Central memory CD8-positive, alpha-beta T cell (primary cell): ENCODE measurements around the gene ATG14.

ENCODE experiments used
- ATAC-seq: fragments of 150-1000 bp; cut with Tn5 transposase; replicated peaks from 2 replicates; pipeline ENCODE4 v1.10.0; 2022; ENCODE audit warnings: mild to moderate bottlenecking, moderate FRiP score, moderate number of reproducible peaks; ENCODE audit not compliant: poor library complexity, severe bottlenecking; ENCODE audit errors: extremely low read depth
- DNase-seq, 2 donors: peaks; one replicate each; pipeline ENCODE4 v3.0.0; 2021; ENCODE audit warnings: low spot score in 2 of 2
- H3K27ac Mint-ChIP-seq: one replicate; pipeline ENCODE4 v1.8.0; 2022; ENCODE audit warnings: low read depth, mild to moderate bottlenecking, moderate library complexity, mixed read lengths
- H3K27me3 Mint-ChIP-seq: one replicate; pipeline ENCODE4 v1.8.0; 2022; ENCODE audit warnings: mixed read lengths
- H3K36me3 Mint-ChIP-seq: one replicate; pipeline ENCODE4 v1.8.0; 2022; ENCODE audit warnings: mild to moderate bottlenecking, moderate library complexity, mixed read lengths; ENCODE audit not compliant: insufficient read depth
- H3K4me1 Mint-ChIP-seq: one replicate; pipeline ENCODE4 v1.8.0; 2022; ENCODE audit warnings: mixed read lengths
- H3K4me3 Mint-ChIP-seq: one replicate; pipeline ENCODE4 v1.8.0; 2022; ENCODE audit warnings: mild to moderate bottlenecking, moderate library complexity, mixed read lengths
- H3K9me3 Mint-ChIP-seq: one replicate; pipeline ENCODE4 v1.8.0; 2022; ENCODE audit warnings: mixed read lengths

The ATG14 gene

DNA sequence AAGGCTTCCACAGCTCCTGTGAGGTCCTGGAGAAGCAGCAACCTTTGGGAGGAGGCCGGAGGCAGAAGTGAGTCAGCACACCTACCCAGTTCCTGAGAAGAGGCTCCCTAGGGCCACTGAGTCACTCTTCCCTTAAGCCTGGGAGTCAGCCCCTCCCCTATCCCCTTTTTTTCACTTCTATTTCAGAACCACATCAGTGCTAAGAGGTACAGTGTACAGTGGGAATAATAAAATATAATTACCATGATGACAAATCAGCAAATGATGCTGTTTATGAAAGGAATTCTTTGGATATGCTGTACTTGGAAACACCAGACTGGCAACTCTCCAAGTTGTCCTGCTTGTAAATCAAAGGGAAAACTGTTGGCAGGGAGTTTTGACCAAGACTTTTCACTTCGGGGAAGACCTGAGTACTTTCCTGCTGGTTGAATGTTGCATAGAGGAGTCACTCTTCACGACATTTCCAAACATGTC, 36.5 kb upstream of the ATG14 start:
- Mint-ChIP-seq H3K27ac (no peak overlapping the region), H3K36me3 (peaks cover 2% of the 10 kb centered on the region), H3K4me3 (no peak overlapping the region), H3K4me1 (no peaks in the 10 kb centered on the region), H3K27me3 (no peaks in the 10 kb centered on the region), H3K9me3 (no peaks in the 10 kb centered on the region)
- DNase-seq (no peak), ATAC-seq (no peak)

DNA sequence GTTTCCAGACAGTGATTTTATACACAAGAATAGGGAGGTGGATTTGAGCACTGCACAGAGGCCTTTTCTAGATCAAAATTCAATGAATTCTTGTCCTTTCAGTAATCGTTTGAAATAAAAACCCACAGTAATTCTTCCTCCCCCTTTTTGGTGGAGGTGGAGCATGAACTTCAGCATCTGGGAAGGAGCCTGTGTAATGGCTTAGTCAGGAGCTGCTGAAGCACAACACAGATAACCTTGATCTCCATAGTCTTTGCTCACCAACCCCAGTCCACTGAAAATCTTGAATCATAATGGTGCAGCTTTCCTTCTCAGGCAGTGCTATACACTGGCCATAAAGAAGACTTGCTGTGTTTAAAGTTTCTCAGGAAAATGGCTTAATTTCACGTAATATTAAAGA, 35.2 kb upstream of the ATG14 start:
- no peak for ATAC-seq
- peaks cover 2% of the 10 kb centered on the region for H3K36me3 Mint-ChIP-seq
- H3K9me3 Mint-ChIP-seq = no peaks in the 10 kb centered on the region
- H3K4me1 Mint-ChIP-seq = no peaks in the 10 kb centered on the region
- no peaks in the 10 kb centered on the region for H3K27me3 Mint-ChIP-seq
- H3K4me3 Mint-ChIP-seq = no peak overlapping the region
- H3K27ac Mint-ChIP-seq = no peak overlapping the region
- no peak for DNase-seq

DNA sequence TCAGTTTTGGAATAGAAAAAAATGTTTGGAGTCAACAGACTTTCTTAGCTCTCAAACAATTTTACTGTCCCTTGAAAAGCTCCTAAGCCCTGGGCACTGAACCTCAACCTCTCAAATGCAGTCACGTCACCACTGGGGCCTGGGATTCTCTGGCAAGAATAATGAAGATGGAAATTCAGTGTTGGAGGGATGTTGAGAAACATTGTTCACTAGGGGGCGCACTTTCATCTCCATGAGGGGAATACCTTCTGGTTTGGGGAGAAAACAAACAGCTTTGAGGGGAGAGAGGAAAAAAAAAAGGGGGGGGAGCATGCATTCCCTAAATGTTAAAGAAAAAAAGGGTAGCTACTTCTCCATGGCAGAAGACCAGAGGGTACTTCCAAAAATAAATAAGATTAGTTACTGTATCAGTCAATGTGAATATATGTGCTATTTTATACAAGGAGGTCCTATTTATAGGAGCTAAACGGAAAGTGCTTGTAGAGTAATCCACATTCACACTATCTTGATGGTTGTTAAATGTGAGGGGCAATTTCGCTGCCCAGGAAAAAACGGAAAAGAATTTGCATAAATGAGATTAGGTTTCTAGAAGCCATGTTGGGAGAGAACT, 34.6 kb upstream of the ATG14 start:
- H3K36me3 Mint-ChIP-seq = peaks cover 2% of the 10 kb centered on the region
- DNase-seq (peak; percentile 20 to 23), ATAC-seq (no peak)
- H3K27ac Mint-ChIP-seq = no peak overlapping the region
- no peaks in the 10 kb centered on the region for H3K27me3 Mint-ChIP-seq
- no peak overlapping the region for H3K4me3 Mint-ChIP-seq
- H3K4me1 Mint-ChIP-seq = no peaks in the 10 kb centered on the region
- H3K9me3 Mint-ChIP-seq = no peaks in the 10 kb centered on the region

DNA sequence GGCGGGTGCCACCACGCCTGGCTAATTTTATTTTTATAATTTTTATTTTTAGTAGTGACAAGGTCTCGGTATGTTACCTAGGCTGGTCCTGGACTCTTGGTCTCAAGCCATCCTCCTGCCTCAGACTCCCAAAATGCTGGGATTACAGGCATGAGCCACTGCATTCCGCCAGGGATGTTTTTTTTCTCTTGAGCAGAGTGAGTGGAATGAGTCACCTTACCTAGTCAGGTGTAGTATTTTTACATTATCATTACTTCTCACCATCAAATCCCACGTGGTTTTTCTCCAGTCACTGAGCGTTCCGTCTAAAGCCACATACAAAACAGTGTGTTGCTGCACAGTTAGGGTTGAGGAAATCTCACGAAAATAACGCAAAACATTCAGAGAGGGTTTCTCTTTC, 29.7 kb upstream of the ATG14 start:
- Mint-ChIP-seq H3K27ac (no peak overlapping the region), H3K4me3 (no peak overlapping the region), H3K4me1 (no peaks in the 10 kb centered on the region), H3K27me3 (no peaks in the 10 kb centered on the region), H3K9me3 (no peaks in the 10 kb centered on the region), H3K36me3 (peaks cover 2% of the 10 kb centered on the region)
- no peak for ATAC-seq
- no peak for DNase-seq

DNA sequence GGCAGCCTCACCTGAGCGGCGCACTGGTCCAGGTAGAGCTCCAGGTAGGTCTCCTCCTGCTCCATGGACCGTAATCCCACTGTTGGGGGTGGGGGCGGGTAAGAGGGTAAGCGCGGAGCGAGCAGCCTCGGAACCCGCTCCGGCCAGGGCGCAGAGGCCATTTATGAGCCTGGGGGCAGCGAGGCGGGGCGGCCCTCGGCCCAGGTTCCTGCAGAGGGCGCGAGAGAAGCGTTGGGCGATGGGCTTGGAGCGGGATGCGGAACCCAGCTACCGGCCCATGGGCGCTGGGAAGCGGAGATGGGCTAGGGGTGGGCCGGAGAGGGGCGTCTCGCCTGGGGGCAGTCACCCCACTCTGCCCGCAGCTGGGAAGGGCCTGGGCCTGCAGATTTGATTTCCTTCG, 28.8 kb upstream of the ATG14 start, which contains the start of gene TBPL2:
Gene TBPL2, minus strand, starts transcription at position 232 of the 400 bp plus-strand sequence. Its CDS starts 167 bp downstream, at position 65.
- Mint-ChIP-seq H3K27me3 (no peaks in the 10 kb centered on the region), H3K9me3 (no peaks in the 10 kb centered on the region), H3K36me3 (peaks cover 2% of the 10 kb centered on the region), H3K4me1 (no peaks in the 10 kb centered on the region), H3K4me3 (no peak within 1 kb of the TSS), H3K27ac (no peak within 1 kb of the TSS)
- no peak for DNase-seq
- ATAC-seq = no peak

DNA sequence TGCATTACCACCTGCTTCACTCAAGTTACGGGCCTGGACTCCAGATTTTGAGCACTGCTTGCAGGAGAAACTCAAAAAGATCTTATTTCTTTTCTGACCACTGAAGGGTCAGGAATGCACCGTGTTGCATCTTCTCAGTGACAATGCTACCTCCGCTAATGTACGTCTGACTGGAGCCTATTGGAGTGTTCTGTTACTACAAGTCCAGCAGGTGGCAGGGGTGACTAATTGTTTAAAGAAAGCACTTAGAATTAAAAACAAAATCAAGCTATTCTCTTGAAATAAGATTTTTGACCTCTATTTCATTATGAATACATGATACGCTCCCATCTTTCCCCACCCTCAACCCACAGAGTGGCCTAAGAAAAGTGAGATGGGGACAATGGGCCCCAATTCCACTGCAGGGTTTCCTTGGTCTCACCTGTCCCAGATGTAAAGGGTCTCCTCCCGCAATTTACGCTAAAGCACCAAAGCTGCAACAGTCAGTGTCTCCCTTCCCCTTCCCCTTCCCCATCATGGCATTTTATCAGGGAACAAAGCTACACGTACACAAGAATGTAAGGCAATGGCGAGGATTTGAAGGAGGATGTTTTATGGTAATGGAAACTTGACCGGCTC, 26.5 kb upstream of the ATG14 start:
- Mint-ChIP-seq H3K27ac (no peak overlapping the region), H3K27me3 (no peaks in the 10 kb centered on the region), H3K9me3 (no peaks in the 10 kb centered on the region), H3K4me3 (no peak overlapping the region), H3K4me1 (peaks cover 5% of the 10 kb centered on the region), H3K36me3 (peaks cover 2% of the 10 kb centered on the region)
- ATAC-seq (no peak), DNase-seq (no peak)

DNA sequence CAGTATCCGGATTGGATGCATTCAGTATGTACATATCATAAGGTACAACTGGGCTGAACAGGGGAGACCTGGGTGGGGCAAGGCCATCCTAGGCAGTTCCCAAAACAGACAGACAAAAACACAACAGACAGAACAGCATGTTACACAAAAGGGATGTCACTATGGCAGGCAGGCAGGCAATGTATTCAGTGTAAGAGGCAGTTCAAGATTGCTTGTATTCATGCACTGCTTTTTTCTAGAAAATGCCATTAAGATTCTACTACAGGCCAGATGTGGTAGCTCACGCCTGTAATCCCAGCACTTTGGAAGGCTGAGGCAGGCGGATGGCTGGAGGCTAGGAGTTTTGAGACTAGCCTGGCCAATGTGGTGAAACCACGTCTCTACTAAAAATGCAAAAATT, 25.3 kb upstream of the ATG14 start:
- peaks cover 2% of the 10 kb centered on the region for H3K36me3 Mint-ChIP-seq
- no peaks in the 10 kb centered on the region for H3K9me3 Mint-ChIP-seq
- H3K27ac Mint-ChIP-seq = no peak overlapping the region
- H3K4me3 Mint-ChIP-seq = no peak overlapping the region
- peaks cover 5% of the 10 kb centered on the region for H3K4me1 Mint-ChIP-seq
- DNase-seq (no peak), ATAC-seq (no peak)
- no peaks in the 10 kb centered on the region for H3K27me3 Mint-ChIP-seq

DNA sequence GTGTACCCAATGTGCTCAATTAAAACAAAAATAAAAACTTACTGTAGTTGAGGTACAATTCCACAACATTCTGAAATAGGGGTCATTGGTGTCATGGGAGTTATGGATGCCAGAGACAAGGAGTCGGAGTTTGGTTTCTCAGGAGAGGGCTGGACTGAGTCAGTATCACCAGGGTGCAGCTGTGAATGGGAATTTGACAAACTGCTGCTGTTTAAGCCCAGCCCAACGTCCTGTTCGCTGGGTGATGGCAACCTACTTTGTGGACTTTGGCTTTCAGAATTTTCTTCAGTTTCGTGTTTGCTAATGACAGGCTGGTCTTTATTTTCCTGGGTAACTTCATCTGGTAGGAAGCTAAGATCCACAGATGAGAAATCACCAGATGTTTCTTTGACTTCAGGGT, 24.9 kb upstream of the ATG14 start:
- peaks cover 5% of the 10 kb centered on the region for H3K4me1 Mint-ChIP-seq
- H3K4me3 Mint-ChIP-seq = no peak overlapping the region
- no peak overlapping the region for H3K27ac Mint-ChIP-seq
- no peaks in the 10 kb centered on the region for H3K27me3 Mint-ChIP-seq
- no peaks in the 10 kb centered on the region for H3K9me3 Mint-ChIP-seq
- peaks cover 2% of the 10 kb centered on the region for H3K36me3 Mint-ChIP-seq
- no peak for DNase-seq
- no peak for ATAC-seq

DNA sequence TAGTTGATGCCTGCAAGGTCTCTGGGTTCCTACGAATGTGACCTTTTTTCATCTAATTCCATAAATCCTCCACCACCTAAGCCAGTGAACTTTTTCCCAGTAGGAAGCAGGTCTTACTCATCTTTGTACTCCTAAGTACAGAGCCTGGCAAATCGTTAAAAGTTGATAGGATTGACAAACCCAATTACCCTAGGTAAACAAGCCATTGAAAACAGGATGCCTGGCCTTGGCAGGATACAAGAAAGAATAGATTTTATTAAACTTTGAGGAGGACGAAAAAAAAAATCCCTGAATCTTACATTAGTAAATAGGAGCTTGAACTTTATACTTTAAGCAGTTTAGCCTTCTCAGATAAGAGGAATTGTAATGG, 23.2 kb upstream of the ATG14 start:
- Mint-ChIP-seq H3K4me1 (peaks cover 8% of the 10 kb centered on the region), H3K36me3 (no peaks in the 10 kb centered on the region), H3K4me3 (no peak overlapping the region), H3K9me3 (no peaks in the 10 kb centered on the region), H3K27ac (no peak overlapping the region), H3K27me3 (no peaks in the 10 kb centered on the region)
- DNase-seq (no peak), ATAC-seq (no peak)

DNA sequence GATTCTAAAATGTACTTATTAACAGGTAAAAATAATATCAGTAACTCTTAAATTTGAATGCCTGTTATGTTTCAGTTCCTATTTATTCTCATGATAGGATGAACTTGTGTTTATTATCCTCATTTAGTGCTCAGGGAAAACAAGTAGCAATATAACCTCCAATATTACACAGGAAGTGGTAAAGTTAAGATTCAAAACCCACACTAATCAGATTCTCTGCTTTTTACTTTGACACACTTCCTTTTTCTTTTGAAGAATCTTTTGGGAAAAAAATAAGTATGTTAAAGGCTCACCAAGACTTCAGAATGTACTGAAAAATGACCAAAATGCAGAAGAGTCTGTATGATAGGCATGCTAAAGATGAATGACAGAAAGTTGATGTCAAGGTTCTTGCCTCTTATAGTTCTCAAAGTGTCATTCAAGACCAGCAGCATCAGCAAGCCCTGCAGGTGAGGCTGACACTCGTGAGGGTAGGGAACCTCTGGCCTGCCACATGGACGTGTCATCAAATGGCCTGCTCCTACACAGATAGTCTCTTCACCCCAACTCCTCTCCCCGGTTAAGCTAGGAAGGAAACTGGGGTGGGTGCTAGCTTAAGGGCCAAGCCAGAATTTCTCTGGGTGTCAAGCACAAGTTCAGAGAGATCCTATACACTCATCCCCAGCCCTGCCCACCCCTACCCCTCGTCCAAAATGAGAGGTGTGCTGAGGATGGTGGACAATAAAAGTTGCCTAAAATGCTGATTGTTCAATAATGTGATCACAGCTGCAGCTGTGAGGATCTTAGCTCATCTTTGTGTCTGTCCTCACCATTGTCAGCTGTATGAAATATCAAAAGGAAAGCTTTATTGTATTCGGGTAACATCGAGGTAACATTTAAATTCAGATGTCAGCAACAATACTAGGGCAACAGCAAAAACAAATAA, 22.5 kb upstream of the ATG14 start:
- no peak for DNase-seq
- no peaks in the 10 kb centered on the region for H3K27me3 Mint-ChIP-seq
- no peak overlapping the region for H3K4me3 Mint-ChIP-seq
- peak; percentile 28 for ATAC-seq
- H3K27ac Mint-ChIP-seq = no peak overlapping the region
- no peaks in the 10 kb centered on the region for H3K36me3 Mint-ChIP-seq
- no peaks in the 10 kb centered on the region for H3K9me3 Mint-ChIP-seq
- peaks cover 9% of the 10 kb centered on the region for H3K4me1 Mint-ChIP-seq

DNA sequence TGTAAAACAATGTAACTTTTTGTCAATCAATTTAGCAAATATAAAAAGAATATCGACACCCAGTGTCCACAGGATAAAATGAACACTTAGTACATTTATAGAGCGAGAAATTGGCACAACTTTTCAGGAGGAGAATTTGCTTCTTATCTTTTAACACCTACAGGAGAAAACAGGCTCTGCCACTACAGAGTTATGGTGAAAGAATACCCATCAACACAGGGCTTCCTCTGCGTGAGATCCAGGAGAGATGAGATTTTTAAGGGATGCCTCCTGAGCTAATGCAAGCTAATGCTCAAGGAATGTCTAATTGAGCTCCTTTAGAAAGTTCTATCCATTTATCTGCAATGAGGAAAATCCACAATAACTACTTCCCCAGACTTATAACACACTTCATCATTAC, 21.0 kb upstream of the ATG14 start:
- no peak overlapping the region for H3K27ac Mint-ChIP-seq
- no peak for ATAC-seq
- no peak for DNase-seq
- no peak overlapping the region for H3K4me3 Mint-ChIP-seq
- H3K36me3 Mint-ChIP-seq = no peaks in the 10 kb centered on the region
- no peaks in the 10 kb centered on the region for H3K27me3 Mint-ChIP-seq
- peaks cover 9% of the 10 kb centered on the region for H3K4me1 Mint-ChIP-seq
- no peaks in the 10 kb centered on the region for H3K9me3 Mint-ChIP-seq

DNA sequence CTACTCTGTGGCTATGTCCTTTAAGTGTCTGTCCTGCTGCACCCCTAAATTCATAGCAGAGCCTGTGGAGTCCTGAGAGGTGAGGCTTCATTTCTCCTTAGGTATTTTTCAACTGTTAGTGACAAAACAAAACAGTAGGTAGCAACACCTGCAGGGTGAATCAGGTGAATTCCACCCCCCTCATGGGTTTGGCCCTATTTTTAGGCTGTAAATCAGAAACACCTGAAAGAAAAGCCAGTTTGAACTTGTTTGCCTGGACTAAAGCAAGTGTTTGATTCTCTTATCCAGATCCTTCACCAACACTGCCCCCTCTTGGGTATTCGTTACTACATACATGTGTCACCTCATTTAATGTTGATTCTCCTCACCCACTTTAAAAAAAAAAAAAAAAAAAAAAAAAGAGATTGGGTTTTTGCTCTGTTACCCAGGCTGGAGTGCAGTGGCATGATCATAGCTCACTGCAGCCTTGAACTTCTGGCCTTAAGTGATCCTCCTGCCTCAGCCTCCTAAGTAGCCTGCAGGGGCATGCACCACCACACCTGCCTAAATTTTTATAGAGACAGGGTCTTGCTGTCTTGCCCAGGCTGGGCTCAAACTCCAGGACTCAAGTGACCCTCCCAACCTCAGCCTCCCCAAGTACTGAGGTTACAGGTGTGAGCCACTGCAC, 18.5 kb upstream of the ATG14 start:
- peak overlapping the region; percentile 5 for H3K27ac Mint-ChIP-seq
- no peak overlapping the region for H3K4me3 Mint-ChIP-seq
- H3K9me3 Mint-ChIP-seq = no peaks in the 10 kb centered on the region
- H3K27me3 Mint-ChIP-seq = no peaks in the 10 kb centered on the region
- peaks cover 9% of the 10 kb centered on the region for H3K4me1 Mint-ChIP-seq
- ATAC-seq (peak; percentile 79), DNase-seq (peak in 1 of 2 donors; percentile 20)
- no peaks in the 10 kb centered on the region for H3K36me3 Mint-ChIP-seq
